Neural progenitor cell (in vitro differentiated cells): ENCODE data around the gene PDZK1IP1. TPM values are rescaled to one million over a fixed set of nuclear protein-coding genes. Genes with fewer than 3 reads are reported as not detected.
"Not testable (repeated sequence)": the region's sequence is repeated elsewhere in the genome, so short reads cannot be mapped to it uniquely, and the experiment has no call there.

Source experiments
- DNase-seq: peaks from one replicate; pipeline ENCODE4 v3.0.0-alpha.2; 2016; ENCODE audit warnings: low spot score
- H2AFZ ChIP-seq: fragments of 200-600 bp; sonication (generic); replicated peaks from 2 replicates; pipeline ENCODE4 v1.6.1; 2016; ENCODE audit warnings: antibody characterized with exemption
- H3F3A ChIP-seq: fragments of 200-600 bp; sonication (generic); 2 replicates; pipeline ENCODE4 v1.6.1; 2016; ENCODE audit warnings: antibody characterized with exemption, low read depth
- H3K27ac ChIP-seq: fragments of 200-600 bp; sonication (generic); 2 replicates; pipeline ENCODE4 v1.5.1; 2016; ENCODE audit warnings: mild to moderate bottlenecking
- H3K27me3 ChIP-seq: fragments of 200-600 bp; sonication (generic); 2 replicates; pipeline ENCODE4 v1.6.1; 2016; ENCODE audit warnings: mild to moderate bottlenecking, moderate library complexity
- H3K36me3 ChIP-seq: fragments of 200-600 bp; sonication (generic); 2 replicates; pipeline ENCODE4 v1.5.1; 2016
- H3K4me1 ChIP-seq: fragments of 200-600 bp; sonication (generic); 2 replicates; pipeline ENCODE4 v1.6.1; 2016; ENCODE audit warnings: mixed run types
- H3K4me2 ChIP-seq: fragments of 200-600 bp; sonication (generic); 2 replicates; pipeline ENCODE4 v1.6.1; 2016
- H3K4me3 ChIP-seq: fragments of 200-600 bp; sonication (generic); 2 replicates; pipeline ENCODE4 v1.5.1; 2016
- H3K79me2 ChIP-seq: fragments of 200-600 bp; sonication (generic); 2 replicates; pipeline ENCODE4 v1.6.1; 2016; ENCODE audit warnings: low read depth
- H3K9ac ChIP-seq: fragments of 200-600 bp; sonication (generic); 2 replicates; pipeline ENCODE4 v1.6.1; 2016
- H3K9me3 ChIP-seq: fragments of 200-600 bp; sonication (generic); 2 replicates; pipeline ENCODE4 v1.5.1; 2016; ENCODE audit warnings: low read depth
- H4K20me1 ChIP-seq: fragments of 200-600 bp; sonication (generic); 2 replicates; pipeline ENCODE4 v1.6.1; 2016; ENCODE audit warnings: low read depth
- H3K27ac Mint-ChIP-seq: 3 replicates; pipeline ENCODE4 v1.8.0; 2021; ENCODE audit warnings: mixed read lengths
- H3K27me3 Mint-ChIP-seq: 2 replicates; pipeline ENCODE4 v1.8.0; 2022; ENCODE audit warnings: low read depth, mild to moderate bottlenecking, inconsistent platforms, moderate library complexity, mixed read lengths; ENCODE audit not compliant: insufficient read depth
- H3K36me3 Mint-ChIP-seq: 3 replicates; pipeline ENCODE4 v1.8.0; 2021; ENCODE audit warnings: mixed read lengths
- H3K4me1 Mint-ChIP-seq: 3 replicates; pipeline ENCODE4 v1.8.0; 2021; ENCODE audit warnings: mixed read lengths
- H3K4me3 Mint-ChIP-seq: 3 replicates; pipeline ENCODE4 v1.8.0; 2021; ENCODE audit warnings: mild to moderate bottlenecking, moderate library complexity, mixed read lengths
- H3K9me3 Mint-ChIP-seq: 3 replicates; pipeline ENCODE4 v1.8.0; 2020; ENCODE audit warnings: mixed read lengths
- CTCF ChIP-seq: fragments of 200-600 bp; sonication (generic); IDR thresholded peaks from 2 replicates; pipeline ENCODE4 v1.5.1; 2017; ENCODE audit warnings: antibody characterized with exemption, mild to moderate bottlenecking
- EZH2 ChIP-seq: fragments of 200-600 bp; sonication (generic); IDR thresholded peaks from 2 replicates; pipeline ENCODE4 v1.6.1; 2017; ENCODE audit warnings: antibody characterized with exemption, mild to moderate bottlenecking, moderate library complexity
- EZH2phosphoT487 ChIP-seq: fragments of 200-600 bp; sonication (generic); IDR thresholded peaks from 2 replicates; pipeline ENCODE4 v1.6.1; 2017; ENCODE audit warnings: antibody characterized with exemption
- total RNA-seq: library from RNA; depleted of rRNA; stranded (reverse); fragments of >200 nt; gene quantifications from 2 replicates; pipeline ENCODE4 v1.2.3, GENCODE V29; 2015; ENCODE audit warnings: low replicate concordance

PDZK1IP1 gene
- total RNA-seq, 1 donor from 2014 or later, result not detected

DNA sequence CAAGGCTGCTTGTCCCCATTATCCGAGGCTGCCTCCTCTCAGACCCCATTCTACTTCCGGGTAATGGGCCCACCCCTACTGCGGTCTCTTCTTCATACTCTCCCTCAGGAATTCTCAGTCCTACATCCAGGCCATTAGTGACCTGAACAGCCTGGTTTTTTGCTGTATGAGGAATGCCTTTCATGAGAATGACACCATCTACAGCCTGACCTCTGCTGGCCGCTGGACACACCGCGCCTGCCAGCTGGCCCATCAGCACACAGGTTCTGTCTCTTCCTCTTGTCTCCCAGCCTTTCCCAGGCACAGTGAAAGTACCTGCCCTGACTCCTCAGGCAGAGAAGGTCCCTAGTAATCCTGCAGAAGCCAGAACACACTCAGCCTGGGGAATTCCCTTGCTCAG lies 46.2 kb downstream of the PDZK1IP1 start:
- H3K4me3 Mint-ChIP-seq, H3K36me3 ChIP-seq, H3F3A ChIP-seq, H2AFZ ChIP-seq, H3K27ac ChIP-seq, H3K4me1 ChIP-seq, H3K4me1 Mint-ChIP-seq, H3K9me3 Mint-ChIP-seq, H3K79me2 ChIP-seq, H3K9ac ChIP-seq, H4K20me1 ChIP-seq, H3K27me3 Mint-ChIP-seq, H3K9me3 ChIP-seq, H3K27ac Mint-ChIP-seq, H3K27me3 ChIP-seq, H3K4me3 ChIP-seq, H3K36me3 Mint-ChIP-seq, H3K4me2 ChIP-seq: not testable (repeated sequence)
- TF ChIP-seq CTCF, result peak; percentile 62
- peak; percentile 31 for DNase-seq

DNA sequence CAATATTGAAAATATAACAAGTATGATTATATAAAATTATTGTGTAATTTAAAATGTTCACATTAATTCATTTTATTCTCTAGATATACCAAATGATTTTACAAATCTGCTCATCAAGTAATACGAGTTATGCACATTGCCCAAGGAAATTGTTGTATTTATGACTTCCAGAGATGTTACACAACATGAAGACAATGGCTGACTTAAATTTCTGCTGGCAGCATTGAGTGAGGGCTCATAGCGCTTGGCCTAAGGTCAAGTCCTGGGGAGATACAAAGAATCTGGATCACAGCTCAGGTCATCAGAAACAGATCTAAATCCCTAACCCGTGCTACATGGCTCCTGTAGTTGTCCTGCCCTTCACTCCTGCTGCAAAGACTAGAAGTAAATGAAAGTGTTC lies 49.5 kb downstream of the PDZK1IP1 start:
- not testable (repeated sequence) for H3K36me3 ChIP-seq, H3F3A ChIP-seq, H2AFZ ChIP-seq, H3K4me3 Mint-ChIP-seq, H3K4me1 ChIP-seq, H4K20me1 ChIP-seq, H3K4me2 ChIP-seq, H3K27ac Mint-ChIP-seq, H3K4me3 ChIP-seq, H3K4me1 Mint-ChIP-seq, H3K9me3 Mint-ChIP-seq, H3K9me3 ChIP-seq, H3K9ac ChIP-seq, H3K36me3 Mint-ChIP-seq, DNase-seq, H3K79me2 ChIP-seq, H3K27ac ChIP-seq, H3K27me3 ChIP-seq, H3K27me3 Mint-ChIP-seq

GRCh38 chr1:47137925-47138615 lies 51.8 kb downstream of the PDZK1IP1 start:
- peaks cover 7% of the 10 kb centered on the region for H3K27me3 Mint-ChIP-seq
- H3K4me3 Mint-ChIP-seq, result no peak overlapping the region
- Histone ChIP-seq H3F3A (no peaks in the 10 kb centered on the region), H4K20me1 (no peaks in the 10 kb centered on the region), H3K27ac (no peak overlapping the region), H2AFZ (no peak overlapping the region), H3K36me3 (no peaks in the 10 kb centered on the region), H3K4me1 (no peaks in the 10 kb centered on the region), H3K4me3 (no peak overlapping the region), H3K79me2 (no peaks in the 10 kb centered on the region), H3K4me2 (no peak overlapping the region), H3K9me3 (no peaks in the 10 kb centered on the region), H3K9ac (no peak overlapping the region), H3K27me3 (no peaks in the 10 kb centered on the region)
- no peak overlapping the region for H3K27ac Mint-ChIP-seq
- H3K4me1 Mint-ChIP-seq, result no peaks in the 10 kb centered on the region
- TF ChIP-seq CTCF (no peak), EZH2phosphoT487 (no peak), EZH2 (no peak)
- no peaks in the 10 kb centered on the region for H3K9me3 Mint-ChIP-seq
- DNase-seq, result no peak
- no peaks in the 10 kb centered on the region for H3K36me3 Mint-ChIP-seq

DNA sequence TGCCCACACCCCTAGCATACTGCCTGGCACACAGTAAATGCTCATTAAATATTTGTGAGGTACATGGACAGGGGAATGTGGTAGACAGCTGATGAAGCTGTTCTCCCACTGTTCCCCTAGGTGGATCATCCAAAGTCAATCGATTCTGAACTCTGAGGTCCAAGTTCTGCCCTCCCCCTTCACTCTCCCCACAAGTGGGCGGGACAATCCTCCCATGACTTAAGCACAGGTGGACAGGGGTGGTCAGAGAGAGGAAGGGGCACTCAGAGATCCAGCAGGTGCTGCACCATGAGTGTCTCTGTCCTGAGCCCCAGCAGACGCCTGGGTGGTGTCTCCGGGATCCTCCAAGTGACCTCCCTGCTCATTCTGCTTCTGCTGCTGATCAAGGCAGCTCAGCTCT lies 52.6 kb downstream of the PDZK1IP1 start, which contains the start of gene CYP4A22:
TSS of gene CYP4A22 (plus strand) at position 244 of the 400 bp plus-strand sequence. CDS start at position 289, 45 bp downstream.
- Histone ChIP-seq H3F3A (no peaks in the 10 kb centered on the region), H3K4me3 (no peak within 1 kb of the TSS), H3K36me3 (no peaks in the 10 kb centered on the region), H3K4me1 (no peaks in the 10 kb centered on the region), H3K4me2 (no peak within 1 kb of the TSS), H3K9me3 (no peaks in the 10 kb centered on the region), H3K9ac (no peak within 1 kb of the TSS), H3K79me2 (no peaks in the 10 kb centered on the region), H3K27me3 (no peaks in the 10 kb centered on the region), H3K27ac (no peak within 1 kb of the TSS), H4K20me1 (no peaks in the 10 kb centered on the region), H2AFZ (no peak within 1 kb of the TSS)
- TF ChIP-seq EZH2phosphoT487 (no peak), CTCF (no peak)
- H3K4me1 Mint-ChIP-seq, result no peaks in the 10 kb centered on the region
- DNase-seq, result no peak
- no peak within 1 kb of the TSS for H3K4me3 Mint-ChIP-seq
- H3K27me3 Mint-ChIP-seq, result peaks cover 9% of the 10 kb centered on the region
- no peak within 1 kb of the TSS for H3K27ac Mint-ChIP-seq
- no peaks in the 10 kb centered on the region for H3K9me3 Mint-ChIP-seq
- no peaks in the 10 kb centered on the region for H3K36me3 Mint-ChIP-seq

Other genes with a start within 250 kb of the PDZK1IP1 start
- gene CYP4A11, start 248.6 kb downstream of the PDZK1IP1 start, total RNA-seq, result not detected in 2 replicates
- gene CYP4X1, start 166.4 kb downstream of the PDZK1IP1 start, total RNA-seq, result 0.17 and 0.19 TPM in 2 replicates
- gene CYP4Z1, start 122.8 kb downstream of the PDZK1IP1 start, total RNA-seq, result not detected in 2 replicates
- gene CYP4A22, start 52.6 kb downstream of the PDZK1IP1 start, total RNA-seq, result not detected in 2 replicates
- gene TAL1, start 42.2 kb upstream of the PDZK1IP1 start, total RNA-seq, result not detected in 2 replicates
- gene STIL, start 124.1 kb upstream of the PDZK1IP1 start, total RNA-seq, result 49.0 and 59.0 TPM in 2 replicates
- 39.6 and 68.0 TPM in 2 replicates for gene CMPK1, start 143.8 kb upstream of the PDZK1IP1 start, total RNA-seq
- gene FOXE3, start 226.2 kb upstream of the PDZK1IP1 start, total RNA-seq, result not detected in 2 replicates
- gene FOXD2, start 248.0 kb upstream of the PDZK1IP1 start, total RNA-seq, result 0.03 and 0.32 TPM in 2 replicates